SK-N-SH treated with all-trans-retinoic acid at 6 μM for 48 hours (cell line): ENCODE results near the gene ARSH.
"Not testable (repeated sequence)": the region's sequence is repeated elsewhere in the genome, so short reads cannot be mapped to it uniquely, and the experiment has no call there.

Experiments
- ATAC-seq: fragments of 200-7000 bp; cut with Tn5 transposase; 3 replicates; pipeline ENCODE4 v1.9.1; 2020; ENCODE audit warnings: mild to moderate bottlenecking, moderate library complexity
- ARNTL ChIP-seq: fragments of 450-650 bp; formaldehyde crosslinking; IDR thresholded peaks from 2 replicates; pipeline ENCODE4 v1.5.0; 2020; ENCODE audit warnings: low read depth, mild to moderate bottlenecking, moderate library complexity, borderline replicate concordance
- BACH2 ChIP-seq: fragments of 250-450 bp; sonication (Bioruptor Pico); IDR thresholded peaks from 2 replicates; pipeline ENCODE4 v1.9.0; 2021; ENCODE audit warnings: mild to moderate bottlenecking, borderline replicate concordance
- CREB5 ChIP-seq: fragments of 250-450 bp; sonication (Bioruptor Pico); IDR thresholded peaks from 2 replicates; pipeline ENCODE4 v1.5.1; 2020; ENCODE audit warnings: low read depth, mild to moderate bottlenecking, moderate library complexity
- CSDC2 ChIP-seq: fragments of 250-450 bp; sonication (Bioruptor Pico); IDR thresholded peaks from 2 replicates; pipeline ENCODE4 v1.5.0; 2020; ENCODE audit warnings: mild to moderate bottlenecking, moderate library complexity
- CSRNP3 ChIP-seq: fragments of 250-450 bp; sonication (Bioruptor Pico); IDR thresholded peaks from 2 replicates; pipeline ENCODE4 v1.5.1; 2021; ENCODE audit warnings: mild to moderate bottlenecking, moderate library complexity
- ESRRG ChIP-seq: fragments of 250-450 bp; sonication (Bioruptor Pico); IDR thresholded peaks from 2 replicates; pipeline ENCODE4 v1.6.1; 2021; ENCODE audit warnings: mild to moderate bottlenecking
- GLIS3 ChIP-seq: fragments of 250-450 bp; sonication (Bioruptor Pico); IDR thresholded peaks from 2 replicates; pipeline ENCODE4 v1.5.0; 2020; ENCODE audit warnings: mild to moderate bottlenecking, moderate library complexity
- ISL1 ChIP-seq: fragments of 250-450 bp; sonication (Bioruptor Pico); IDR thresholded peaks from 2 replicates; pipeline ENCODE4 v2.1.2; 2022; ENCODE audit warnings: mild to moderate bottlenecking, moderate library complexity
- PPARA ChIP-seq: fragments of 250-450 bp; sonication (Bioruptor Pico); IDR thresholded peaks from 2 replicates; pipeline ENCODE4 v1.5.0; 2020; ENCODE audit warnings: mild to moderate bottlenecking, borderline replicate concordance
- RARB ChIP-seq: fragments of 250-450 bp; sonication (Bioruptor Pico); IDR thresholded peaks from 2 replicates; pipeline ENCODE4 v1.8.0; 2021; ENCODE audit warnings: mild to moderate bottlenecking, moderate library complexity
- SNAI2 ChIP-seq: fragments of 250-450 bp; sonication (Bioruptor Pico); IDR thresholded peaks from 2 replicates; pipeline ENCODE4 v1.5.0; 2020; ENCODE audit warnings: mild to moderate bottlenecking, moderate library complexity
- TCF4 ChIP-seq: fragments of 250-450 bp; sonication (Bioruptor Pico); IDR thresholded peaks from 2 replicates; pipeline ENCODE4 v1.8.0; 2021; ENCODE audit warnings: mild to moderate bottlenecking, moderate library complexity, borderline replicate concordance
- ZC3H10 ChIP-seq: fragments of 250-450 bp; sonication (Bioruptor Pico); IDR thresholded peaks from 2 replicates; pipeline ENCODE4 v1.5.1; 2021; ENCODE audit warnings: mild to moderate bottlenecking, moderate library complexity
- ZFP3 ChIP-seq: fragments of 250-450 bp; sonication (Bioruptor Pico); IDR thresholded peaks from 2 replicates; pipeline ENCODE4 v1.5.0; 2020; ENCODE audit warnings: mild to moderate bottlenecking, moderate library complexity
- ZFP30 ChIP-seq: fragments of 450-650 bp; formaldehyde crosslinking; IDR thresholded peaks from 2 replicates; pipeline ENCODE4 v1.5.0; 2022; ENCODE audit warnings: mild to moderate bottlenecking, moderate library complexity
- ZNF565 ChIP-seq: fragments of 450-650 bp; formaldehyde crosslinking; conservative IDR thresholded peaks from 2 replicates; pipeline ENCODE4 v1.5.0; 2020; ENCODE audit warnings: low read depth, mild to moderate bottlenecking, moderate library complexity
- ZNF70 ChIP-seq: fragments of 450-650 bp; formaldehyde crosslinking; IDR thresholded peaks from 2 replicates; pipeline ENCODE4 v1.5.0; 2020; ENCODE audit warnings: mild to moderate bottlenecking, moderate library complexity
- TF ChIP-seq, protein P1 (sequence below): fragments of 250-450 bp; sonication (Bioruptor Pico); IDR thresholded peaks from 2 replicates; pipeline ENCODE4 v1.8.0; 2020; ENCODE audit warnings: mild to moderate bottlenecking, moderate library complexity, borderline replicate concordance
- TF ChIP-seq, protein P2 (sequence below): fragments of 250-450 bp; sonication (Bioruptor Pico); IDR thresholded peaks from 2 replicates; pipeline ENCODE4 v1.8.0; 2021; ENCODE audit warnings: low read depth, mild to moderate bottlenecking, moderate library complexity, borderline replicate concordance

ARSH gene

GRCh38 chrX:2960861-2961515 is 45.4 kb upstream of the ARSH start (continued):
- TF ChIP-seq RARB = no peak

GRCh38 chrX:2962381-2962780 is 44.0 kb upstream of the ARSH start:
- no peak for TF ChIP-seq TCF4 (CRISPR knock-in tag)
- TF ChIP-seq ZNF70 = no peak
- TF ChIP-seq PPARA (CRISPR knock-in tag) = no peak
- no peak for TF ChIP-seq RARB
- no peak for TF ChIP-seq CSRNP3 (CRISPR knock-in tag)
- no peak for TF ChIP-seq ZFP30 (CRISPR knock-in tag)
- TF ChIP-seq GLIS3 (CRISPR knock-in tag) = no peak
- TF ChIP-seq ZNF565 (CRISPR knock-in tag) = no peak
- no peak for TF ChIP-seq CSDC2
- TF ChIP-seq ARNTL (CRISPR knock-in tag) = no peak
- TF ChIP-seq, protein P1, sequence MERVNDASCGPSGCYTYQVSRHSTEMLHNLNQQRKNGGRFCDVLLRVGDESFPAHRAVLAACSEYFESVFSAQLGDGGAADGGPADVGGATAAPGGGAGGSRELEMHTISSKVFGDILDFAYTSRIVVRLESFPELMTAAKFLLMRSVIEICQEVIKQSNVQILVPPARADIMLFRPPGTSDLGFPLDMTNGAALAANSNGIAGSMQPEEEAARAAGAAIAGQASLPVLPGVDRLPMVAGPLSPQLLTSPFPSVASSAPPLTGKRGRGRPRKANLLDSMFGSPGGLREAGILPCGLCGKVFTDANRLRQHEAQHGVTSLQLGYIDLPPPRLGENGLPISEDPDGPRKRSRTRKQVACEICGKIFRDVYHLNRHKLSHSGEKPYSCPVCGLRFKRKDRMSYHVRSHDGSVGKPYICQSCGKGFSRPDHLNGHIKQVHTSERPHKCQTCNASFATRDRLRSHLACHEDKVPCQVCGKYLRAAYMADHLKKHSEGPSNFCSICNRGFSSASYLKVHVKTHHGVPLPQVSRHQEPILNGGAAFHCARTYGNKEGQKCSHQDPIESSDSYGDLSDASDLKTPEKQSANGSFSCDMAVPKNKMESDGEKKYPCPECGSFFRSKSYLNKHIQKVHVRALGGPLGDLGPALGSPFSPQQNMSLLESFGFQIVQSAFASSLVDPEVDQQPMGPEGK (CRISPR knock-in tag) = no peak
- TF ChIP-seq BACH2 = no peak
- ATAC-seq = no peak

DNA sequence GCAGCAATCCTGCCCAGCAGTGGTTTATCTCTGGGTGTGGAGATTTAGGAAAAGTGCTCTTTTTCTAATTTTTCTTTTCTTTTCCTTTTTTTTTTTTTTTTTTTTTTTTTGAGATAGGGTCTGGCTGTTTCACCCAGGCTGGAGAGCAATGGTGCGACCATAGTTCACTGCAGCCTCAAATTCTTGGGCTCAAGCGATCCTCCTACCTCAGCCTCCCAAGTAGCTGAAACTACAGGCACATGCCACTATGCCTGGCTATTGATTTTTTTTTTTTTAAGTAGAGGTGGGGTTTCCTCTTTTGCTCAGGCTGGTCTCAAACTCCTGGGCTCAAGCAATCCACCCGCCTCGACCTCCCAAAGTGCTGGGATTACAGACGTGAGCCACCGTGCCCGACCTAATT is 42.9 kb upstream of the ARSH start:
- not testable (repeated sequence) for ATAC-seq

DNA sequence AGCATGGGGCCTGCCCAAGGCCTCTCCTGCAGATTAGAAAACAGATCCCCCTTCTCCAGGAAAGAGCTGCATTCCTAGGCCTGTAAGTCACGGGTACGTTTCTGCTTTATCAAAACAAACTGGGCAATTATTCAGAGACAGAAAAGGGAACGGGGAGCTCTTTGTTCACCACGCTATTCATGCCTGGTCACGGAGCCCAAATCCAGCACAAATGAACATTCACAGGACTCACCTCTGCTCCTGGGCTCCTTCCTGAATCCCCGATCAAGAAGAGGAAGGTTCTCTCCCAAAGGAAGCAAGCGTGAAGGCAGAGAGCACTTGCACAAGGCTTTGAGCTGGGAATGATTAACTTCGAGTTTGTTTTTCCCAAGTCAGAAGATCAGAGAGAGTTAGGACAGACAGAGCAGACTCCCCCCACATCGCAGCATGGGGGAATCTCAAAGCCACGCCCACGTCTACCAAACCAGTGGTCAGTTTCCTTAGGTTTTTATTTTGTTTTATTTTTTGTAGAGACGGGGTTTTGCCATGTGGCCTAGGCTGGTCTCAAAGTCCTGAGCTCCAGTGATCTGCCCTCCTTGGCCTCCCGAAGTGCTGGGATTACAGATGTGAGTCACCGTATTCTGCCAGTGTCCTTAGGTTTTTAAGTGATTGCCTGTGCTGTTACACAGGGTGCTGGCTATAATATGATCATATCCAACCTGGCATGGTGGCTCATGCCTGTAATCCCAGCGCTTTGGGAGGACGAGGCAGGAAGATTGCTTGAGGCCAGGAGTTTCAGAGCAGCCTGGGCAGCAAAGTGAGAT is 42.2 kb upstream of the ARSH start:
- ATAC-seq = peak; percentile 42; the same call in 1 of the 3 replicates

- TF ChIP-seq CREB5 (CRISPR knock-in tag) = no peak
- no peak for TF ChIP-seq SNAI2 (CRISPR knock-in tag)
- TF ChIP-seq ZNF565 (CRISPR knock-in tag) = no peak
- no peak for TF ChIP-seq ARNTL (CRISPR knock-in tag)
- TF ChIP-seq, protein P2, sequence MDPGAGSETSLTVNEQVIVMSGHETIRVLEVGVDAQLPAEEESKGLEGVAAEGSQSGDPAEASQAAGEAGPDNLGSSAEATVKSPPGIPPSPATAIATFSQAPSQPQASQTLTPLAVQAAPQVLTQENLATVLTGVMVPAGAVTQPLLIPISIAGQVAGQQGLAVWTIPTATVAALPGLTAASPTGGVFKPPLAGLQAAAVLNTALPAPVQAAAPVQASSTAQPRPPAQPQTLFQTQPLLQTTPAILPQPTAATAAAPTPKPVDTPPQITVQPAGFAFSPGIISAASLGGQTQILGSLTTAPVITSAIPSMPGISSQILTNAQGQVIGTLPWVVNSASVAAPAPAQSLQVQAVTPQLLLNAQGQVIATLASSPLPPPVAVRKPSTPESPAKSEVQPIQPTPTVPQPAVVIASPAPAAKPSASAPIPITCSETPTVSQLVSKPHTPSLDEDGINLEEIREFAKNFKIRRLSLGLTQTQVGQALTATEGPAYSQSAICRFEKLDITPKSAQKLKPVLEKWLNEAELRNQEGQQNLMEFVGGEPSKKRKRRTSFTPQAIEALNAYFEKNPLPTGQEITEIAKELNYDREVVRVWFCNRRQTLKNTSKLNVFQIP (CRISPR knock-in tag) = no peak
- no peak for TF ChIP-seq ZC3H10 (CRISPR knock-in tag)
- no peak for TF ChIP-seq ZFP30 (CRISPR knock-in tag)
- no peak for TF ChIP-seq ISL1 (CRISPR knock-in tag)
- TF ChIP-seq ESRRG (CRISPR knock-in tag) = no peak
- TF ChIP-seq, all 23 proteins: peak for 0
- no peak for ATAC-seq
Observed at GRCh38 chrX:2965965-2966364, 40.4 kb upstream of the ARSH start.

DNA sequence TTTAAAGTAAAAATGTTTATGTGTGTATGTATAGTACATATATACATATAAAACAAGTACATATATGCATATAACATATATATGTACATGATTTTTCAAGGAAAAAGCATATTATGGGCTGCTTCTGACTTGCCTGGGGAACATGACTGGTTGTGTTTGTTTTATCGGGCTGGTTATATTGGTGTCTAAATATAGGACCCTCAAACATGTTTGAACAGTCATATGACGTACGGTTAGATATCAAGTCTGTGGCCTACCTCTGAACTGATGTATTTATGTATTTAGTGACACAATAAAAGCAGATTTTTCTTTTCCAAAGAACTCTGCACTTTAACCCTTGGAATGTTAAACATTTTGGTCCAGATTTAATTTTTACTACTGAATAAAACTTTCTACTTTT is 39.3 kb upstream of the ARSH start:
- TF ChIP-seq ZFP3 (CRISPR knock-in tag) = no peak
- TF ChIP-seq PPARA (CRISPR knock-in tag) = no peak
- TF ChIP-seq CSDC2 = no peak
- no peak for TF ChIP-seq ESRRG (CRISPR knock-in tag)
- ATAC-seq = no peak
